ENCODE results near the gene SEC14L1. TPM values are rescaled to one million over a fixed set of nuclear protein-coding genes. Genes with fewer than 3 reads are reported as not detected.

The SEC14L1 gene
- total RNA-seq, 2 donors from 2014 or later = 48.2 to 54.0 TPM

GRCh38 chr17:77206158-77206956 is 65.6 kb downstream of the SEC14L1 start:
- H3K9me3 ChIP-seq = no peaks in the 10 kb centered on the region
- H3K36me3 ChIP-seq = peaks cover 83% of the 10 kb centered on the region
- no peaks in the 10 kb centered on the region for H3K27me3 ChIP-seq
- no peak for DNase-seq (ENCODE audit: low spot score)
- peaks cover 0 to 38% of the 10 kb centered on the region in 2 donors for H3K4me1 ChIP-seq
- H3K27ac ChIP-seq = peak overlapping the region; percentile 5 to 61
- no peak overlapping the region for H3K4me3 ChIP-seq
- TF ChIP-seq CTCF (IDR thresholded peaks at IDR 0.05) = no peak

- H3K27ac ChIP-seq = peak overlapping the region; percentile 4 to 61
- H3K36me3 ChIP-seq = peaks cover 85% of the 10 kb centered on the region
- H3K27me3 ChIP-seq = no peaks in the 10 kb centered on the region
- H3K4me3 ChIP-seq = no peak overlapping the region
- no peaks in the 10 kb centered on the region for H3K9me3 ChIP-seq
- DNase-seq (ENCODE audit: low spot score) = no peak
- no peak for TF ChIP-seq CTCF (IDR thresholded peaks at IDR 0.05)
- peaks cover 0 to 42% of the 10 kb centered on the region in 2 donors for H3K4me1 ChIP-seq
Measured at GRCh38 chr17:77207689-77208216, 67.0 kb downstream of the SEC14L1 start.

DNA sequence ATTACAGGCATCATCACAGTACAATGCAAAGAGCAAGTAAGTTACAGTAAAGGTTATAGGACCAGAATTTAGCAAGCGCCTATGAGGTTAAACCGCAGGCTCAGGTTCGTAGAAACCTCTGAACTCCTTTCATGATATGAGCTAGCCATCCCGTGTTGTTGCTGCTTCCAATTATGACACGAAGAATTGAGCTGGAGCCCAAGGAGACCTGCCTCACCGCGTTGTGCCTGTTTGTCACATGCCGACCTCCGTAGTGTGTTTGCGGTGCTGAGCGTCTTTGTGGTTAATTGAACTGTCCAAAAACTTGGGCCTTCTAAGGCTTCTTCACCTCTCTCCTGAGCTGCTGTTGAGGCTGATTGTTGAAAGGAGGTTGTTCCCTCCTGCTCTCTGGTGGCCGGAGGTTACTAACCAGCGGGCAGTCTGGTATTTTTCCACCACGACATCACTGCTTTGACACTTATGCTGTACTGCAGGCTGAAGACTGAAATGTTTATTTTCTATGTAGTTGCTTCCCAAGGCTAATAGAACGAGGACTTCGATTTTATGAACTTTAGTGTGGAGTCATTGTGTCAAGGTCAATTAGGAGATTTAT is 67.5 kb downstream of the SEC14L1 start:
- no peak overlapping the region for H3K4me3 ChIP-seq
- H3K4me1 ChIP-seq = peaks cover 0 to 48% of the 10 kb centered on the region in 2 donors
- peak in 1 of 2 donors; percentile 49 for TF ChIP-seq CTCF (IDR thresholded peaks at IDR 0.05)
- no peaks in the 10 kb centered on the region for H3K27me3 ChIP-seq
- DNase-seq (ENCODE audit: low spot score) = peak; percentile 69
- peak overlapping the region; percentile 4 to 61 for H3K27ac ChIP-seq
- H3K9me3 ChIP-seq = no peaks in the 10 kb centered on the region
- H3K36me3 ChIP-seq = peaks cover 86% of the 10 kb centered on the region

GRCh38 chr17:77208856-77209255 is 68.1 kb downstream of the SEC14L1 start:
- TF ChIP-seq CTCF (IDR thresholded peaks at IDR 0.05) = no peak
- Histone ChIP-seq H3K27ac (peak overlapping the region; percentile 4 to 61), H3K9me3 (no peaks in the 10 kb centered on the region), H3K4me3 (no peak overlapping the region), H3K4me1 (peaks cover 0 to 53% of the 10 kb centered on the region in 2 donors), H3K36me3 (peaks cover 86% of the 10 kb centered on the region), H3K27me3 (no peaks in the 10 kb centered on the region)
- no peak for DNase-seq (ENCODE audit: low spot score)

DNA sequence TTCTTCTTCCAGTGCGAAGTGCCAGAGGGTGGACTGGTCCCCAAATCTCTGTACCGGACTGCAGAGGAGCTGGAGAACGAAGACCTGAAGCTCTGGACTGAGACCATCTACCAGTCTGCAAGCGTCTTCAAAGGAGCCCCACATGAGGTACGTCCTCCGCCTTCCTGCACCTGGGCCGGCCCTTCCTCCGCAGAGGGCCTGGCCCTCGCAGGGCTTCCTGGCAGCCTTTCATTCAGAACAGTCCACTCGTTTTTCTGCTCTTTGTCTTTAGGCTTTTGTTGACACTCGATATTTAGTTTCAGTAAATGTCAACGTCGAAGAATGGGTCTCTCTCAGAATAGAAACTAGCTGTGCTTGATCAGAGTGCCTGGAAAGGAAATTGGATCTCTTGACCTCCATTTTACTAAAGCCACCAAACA is 68.6 kb downstream of the SEC14L1 start:
- Histone ChIP-seq H3K27me3 (no peaks in the 10 kb centered on the region), H3K4me1 (peaks cover 0 to 58% of the 10 kb centered on the region in 2 donors), H3K9me3 (no peaks in the 10 kb centered on the region), H3K36me3 (peaks cover 84% of the 10 kb centered on the region), H3K27ac (peak overlapping the region in 1 of 2 donors; percentile 61), H3K4me3 (no peak overlapping the region)
- TF ChIP-seq CTCF (IDR thresholded peaks at IDR 0.05) = no peak
- DNase-seq (ENCODE audit: low spot score) = no peak

Data from right atrium auricular region (tissue), 2 donors.